Activated CD8-positive, alpha-beta memory T cell treated with anti-CD3 and anti-CD28 coated beads, Interleukin-2, amount 10 ng/mL, durations not matched to agents 7 days and 5 days (primary cell): Measurements from ENCODE around the gene SPDEF. TPM values are rescaled to one million over a fixed set of nuclear protein-coding genes. Genes with fewer than 3 reads are reported as not detected.

Experiments
- ATAC-seq: fragments of 150-1000 bp; cut with Tn5 transposase; one replicate; pipeline ENCODE4 v1.10.0; 2021; ENCODE audit warnings: moderate library complexity
- CTCF ChIA-PET: fragments of 350-600 bp; sonication (Branson Sonifier 250); formaldehyde crosslinking; loops from one replicate; lab custom pipeline; 2021; ENCODE audit warnings: antibody characterized with exemption; lab: Charles Lee
- DNase-seq: peaks from one replicate; pipeline ENCODE4 v3.0.0-alpha.2; 2020
- H3K27ac Mint-ChIP-seq: one replicate; pipeline ENCODE4 v1.8.0; 2021; ENCODE audit warnings: mild to moderate bottlenecking, mixed read lengths
- H3K27me3 Mint-ChIP-seq: one replicate; pipeline ENCODE4 v1.8.0; 2021; ENCODE audit warnings: mixed read lengths
- H3K36me3 Mint-ChIP-seq: one replicate; pipeline ENCODE4 v1.8.0; 2021; ENCODE audit warnings: mild to moderate bottlenecking, mixed read lengths
- H3K4me1 Mint-ChIP-seq: one replicate; pipeline ENCODE4 v1.8.0; 2021; ENCODE audit warnings: mixed read lengths
- H3K4me3 Mint-ChIP-seq: one replicate; pipeline ENCODE4 v1.8.0; 2021; ENCODE audit warnings: mild to moderate bottlenecking, moderate library complexity, mixed read lengths
- H3K9me3 Mint-ChIP-seq: one replicate; pipeline ENCODE4 v1.8.0; 2022; ENCODE audit warnings: low read depth, mixed read lengths
- total RNA-seq, 2 experiments: library from RNA; stranded (reverse); gene quantifications; one replicate each; pipeline ENCODE4 v1.2.3, GENCODE V29; 2021

SPDEF gene
- total RNA-seq, 2 experiments from 2014 or later = 0.12 TPM; not detected in 1

- Mint-ChIP-seq H3K4me1 (no peaks in the 10 kb centered on the region), H3K36me3 (no peaks in the 10 kb centered on the region), H3K9me3 (no peaks in the 10 kb centered on the region), H3K4me3 (no peak overlapping the region), H3K27me3 (no peaks in the 10 kb centered on the region), H3K27ac (no peak overlapping the region)
- CTCF ChIA-PET = no interaction called here
- DNase-seq (no peak), ATAC-seq (no peak)
These were observed 12.0 kb downstream of the SPDEF start for GRCh38 chr6:34544052-34544604.

GRCh38 chr6:34543421-34543820, 12.7 kb downstream of the SPDEF start:
- Mint-ChIP-seq H3K4me1 (no peaks in the 10 kb centered on the region), H3K27ac (no peak overlapping the region), H3K9me3 (no peaks in the 10 kb centered on the region), H3K27me3 (no peaks in the 10 kb centered on the region), H3K36me3 (no peaks in the 10 kb centered on the region), H3K4me3 (no peak overlapping the region)
- ATAC-seq (no peak), DNase-seq (no peak)
- CTCF ChIA-PET = no interaction called here

GRCh38 chr6:34540841-34541240, 15.3 kb downstream of the SPDEF start:
- ATAC-seq = no peak
- no peak overlapping the region for H3K4me3 Mint-ChIP-seq
- DNase-seq = no peak
- no peaks in the 10 kb centered on the region for H3K36me3 Mint-ChIP-seq
- no peaks in the 10 kb centered on the region for H3K4me1 Mint-ChIP-seq
- no peaks in the 10 kb centered on the region for H3K9me3 Mint-ChIP-seq
- H3K27ac Mint-ChIP-seq = no peak overlapping the region
- CTCF ChIA-PET = no interaction called here
- no peaks in the 10 kb centered on the region for H3K27me3 Mint-ChIP-seq

- no peak overlapping the region for H3K4me3 Mint-ChIP-seq
- no peak overlapping the region for H3K27ac Mint-ChIP-seq
- H3K27me3 Mint-ChIP-seq = no peaks in the 10 kb centered on the region
- CTCF ChIA-PET = no interaction called here
- ATAC-seq (no peak), DNase-seq (no peak)
- H3K36me3 Mint-ChIP-seq = no peaks in the 10 kb centered on the region
- H3K9me3 Mint-ChIP-seq = no peaks in the 10 kb centered on the region
- H3K4me1 Mint-ChIP-seq = no peaks in the 10 kb centered on the region
These were observed 15.9 kb downstream of the SPDEF start for GRCh38 chr6:34540222-34540621.

- Mint-ChIP-seq H3K27ac (no peak overlapping the region), H3K36me3 (no peaks in the 10 kb centered on the region), H3K27me3 (no peaks in the 10 kb centered on the region), H3K9me3 (no peaks in the 10 kb centered on the region), H3K4me1 (no peaks in the 10 kb centered on the region), H3K4me3 (no peak overlapping the region)
- CTCF ChIA-PET = no interaction called here
- no peak for ATAC-seq
- DNase-seq = no peak
These were observed 16.9 kb downstream of the SPDEF start for GRCh38 chr6:34539181-34539580.

- CTCF ChIA-PET = interaction anchor here (0.8 kb wide), 1 partner anchor 9 kb away, joined by 3 read pairs; no protein-coding TSS in a partner anchor
- no peaks in the 10 kb centered on the region for H3K9me3 Mint-ChIP-seq
- H3K27ac Mint-ChIP-seq = no peak overlapping the region
- H3K4me1 Mint-ChIP-seq = no peaks in the 10 kb centered on the region
- no peak overlapping the region for H3K4me3 Mint-ChIP-seq
- H3K36me3 Mint-ChIP-seq = no peaks in the 10 kb centered on the region
- DNase-seq (no peak), ATAC-seq (no peak)
- H3K27me3 Mint-ChIP-seq = no peaks in the 10 kb centered on the region
These were observed 17.5 kb downstream of the SPDEF start for GRCh38 chr6:34538581-34538980.

- H3K4me3 Mint-ChIP-seq = no peak overlapping the region
- H3K36me3 Mint-ChIP-seq = no peaks in the 10 kb centered on the region
- no peaks in the 10 kb centered on the region for H3K4me1 Mint-ChIP-seq
- no peaks in the 10 kb centered on the region for H3K27me3 Mint-ChIP-seq
- ATAC-seq = no peak
- CTCF ChIA-PET = interaction anchor here (0.8 kb wide), 1 partner anchor 8 kb away, joined by 3 read pairs; no protein-coding TSS in a partner anchor
- H3K27ac Mint-ChIP-seq = no peak overlapping the region
- no peaks in the 10 kb centered on the region for H3K9me3 Mint-ChIP-seq
- no peak for DNase-seq
These were observed 18.1 kb downstream of the SPDEF start for GRCh38 chr6:34537922-34538550.

- CTCF ChIA-PET = no interaction called here
- Mint-ChIP-seq H3K36me3 (no peaks in the 10 kb centered on the region), H3K27me3 (no peaks in the 10 kb centered on the region), H3K4me1 (no peaks in the 10 kb centered on the region), H3K27ac (no peak overlapping the region), H3K9me3 (no peaks in the 10 kb centered on the region), H3K4me3 (no peak overlapping the region)
- DNase-seq (no peak), ATAC-seq (no peak)
These were observed 18.9 kb downstream of the SPDEF start for GRCh38 chr6:34536959-34537848.

- DNase-seq (no peak), ATAC-seq (no peak)
- H3K27ac Mint-ChIP-seq = no peak overlapping the region
- H3K36me3 Mint-ChIP-seq = no peaks in the 10 kb centered on the region
- CTCF ChIA-PET = interaction anchor here (1.2 kb wide), 1 partner anchor 76 kb away, joined by 3 read pairs; no protein-coding TSS in a partner anchor
- no peak overlapping the region for H3K4me3 Mint-ChIP-seq
- no peaks in the 10 kb centered on the region for H3K27me3 Mint-ChIP-seq
- H3K4me1 Mint-ChIP-seq = no peaks in the 10 kb centered on the region
- no peaks in the 10 kb centered on the region for H3K9me3 Mint-ChIP-seq
These were observed 19.7 kb downstream of the SPDEF start for GRCh38 chr6:34536251-34536958.

- H3K4me3 Mint-ChIP-seq = no peak overlapping the region
- no peak for ATAC-seq
- no peaks in the 10 kb centered on the region for H3K9me3 Mint-ChIP-seq
- no peaks in the 10 kb centered on the region for H3K36me3 Mint-ChIP-seq
- DNase-seq = no peak
- CTCF ChIA-PET = interaction anchor here (1.2 kb wide), 1 partner anchor 76 kb away, joined by 3 read pairs; no protein-coding TSS in a partner anchor
- H3K27me3 Mint-ChIP-seq = no peaks in the 10 kb centered on the region
- H3K4me1 Mint-ChIP-seq = no peaks in the 10 kb centered on the region
- H3K27ac Mint-ChIP-seq = no peak overlapping the region
These were observed 20.5 kb downstream of the SPDEF start for GRCh38 chr6:34535646-34536045.

GRCh38 chr6:34535199-34535598, 20.9 kb downstream of the SPDEF start:
- DNase-seq (no peak), ATAC-seq (no peak)
- Mint-ChIP-seq H3K27me3 (no peaks in the 10 kb centered on the region), H3K27ac (no peak overlapping the region), H3K9me3 (no peaks in the 10 kb centered on the region), H3K4me3 (no peak overlapping the region), H3K4me1 (no peaks in the 10 kb centered on the region), H3K36me3 (no peaks in the 10 kb centered on the region)
- CTCF ChIA-PET = interaction anchor here (1.2 kb wide), 1 partner anchor 75 kb away, joined by 3 read pairs; no protein-coding TSS in a partner anchor

- Mint-ChIP-seq H3K27ac (no peak overlapping the region), H3K9me3 (no peaks in the 10 kb centered on the region), H3K27me3 (no peaks in the 10 kb centered on the region), H3K4me1 (no peaks in the 10 kb centered on the region), H3K36me3 (no peaks in the 10 kb centered on the region), H3K4me3 (no peak overlapping the region)
- no peak for ATAC-seq
- CTCF ChIA-PET = no interaction called here
- no peak for DNase-seq
These were observed 21.5 kb downstream of the SPDEF start for GRCh38 chr6:34534656-34535055.

GRCh38 chr6:34534146-34534545, 22.0 kb downstream of the SPDEF start:
- no peak for ATAC-seq
- H3K27me3 Mint-ChIP-seq = no peaks in the 10 kb centered on the region
- H3K4me3 Mint-ChIP-seq = no peak overlapping the region
- H3K9me3 Mint-ChIP-seq = no peaks in the 10 kb centered on the region
- CTCF ChIA-PET = no interaction called here
- no peaks in the 10 kb centered on the region for H3K4me1 Mint-ChIP-seq
- no peak overlapping the region for H3K27ac Mint-ChIP-seq
- H3K36me3 Mint-ChIP-seq = no peaks in the 10 kb centered on the region
- no peak for DNase-seq
